Stimulated activated naive CD8-positive, alpha-beta T cell treated with anti-CD3 and anti-CD28 coated beads, Interleukin-15, Interleukin-2, amounts not matched to agents 100 ng/mL and 50 ng/mL, for 24 hours (primary cell): ENCODE measurements around the gene LRRC42.
"Not testable (repeated sequence)": the region's sequence is repeated elsewhere in the genome, so short reads cannot be mapped to it uniquely, and the experiment has no call there.

Experiments
- H3K27ac Mint-ChIP-seq: one replicate; pipeline ENCODE4 v1.8.0; 2021; ENCODE audit warnings: mild to moderate bottlenecking, mixed read lengths
- H3K27me3 Mint-ChIP-seq: one replicate; pipeline ENCODE4 v1.8.0; 2021; ENCODE audit warnings: mixed read lengths
- H3K36me3 Mint-ChIP-seq: one replicate; pipeline ENCODE4 v1.8.0; 2021; ENCODE audit warnings: low read depth, mixed read lengths
- H3K4me1 Mint-ChIP-seq: one replicate; pipeline ENCODE4 v1.8.0; 2021; ENCODE audit warnings: low read depth, mixed read lengths
- H3K4me3 Mint-ChIP-seq: one replicate; pipeline ENCODE4 v1.8.0; 2021; ENCODE audit warnings: mild to moderate bottlenecking, mixed read lengths
- H3K9me3 Mint-ChIP-seq: one replicate; pipeline ENCODE4 v1.8.0; 2021; ENCODE audit warnings: mixed read lengths

The LRRC42 gene

DNA sequence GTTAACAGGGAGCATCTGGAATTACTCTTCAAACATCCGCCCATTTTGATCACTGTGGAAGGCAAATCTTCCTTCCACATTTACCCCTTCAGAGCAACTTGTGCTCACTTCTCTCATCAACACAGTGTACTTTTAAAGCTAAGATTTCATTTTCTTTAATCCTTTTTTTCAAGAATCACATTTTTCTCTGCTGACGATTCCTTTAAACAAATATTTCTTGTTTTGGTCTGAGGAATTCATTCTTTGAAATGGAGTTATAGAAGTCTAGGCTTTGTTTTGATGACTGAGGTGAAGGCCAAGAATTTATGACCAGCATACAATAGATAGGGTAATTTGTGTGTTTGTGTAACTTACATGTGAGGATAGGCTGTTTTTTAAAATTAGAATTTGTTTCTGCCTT, 25.6 kb downstream of the LRRC42 start:
- Mint-ChIP-seq H3K4me3 (no peak overlapping the region), H3K36me3 (peaks cover 50% of the 10 kb centered on the region), H3K27me3 (no peaks in the 10 kb centered on the region), H3K27ac (no peak overlapping the region), H3K9me3 (no peaks in the 10 kb centered on the region), H3K4me1 (no peaks in the 10 kb centered on the region)

DNA sequence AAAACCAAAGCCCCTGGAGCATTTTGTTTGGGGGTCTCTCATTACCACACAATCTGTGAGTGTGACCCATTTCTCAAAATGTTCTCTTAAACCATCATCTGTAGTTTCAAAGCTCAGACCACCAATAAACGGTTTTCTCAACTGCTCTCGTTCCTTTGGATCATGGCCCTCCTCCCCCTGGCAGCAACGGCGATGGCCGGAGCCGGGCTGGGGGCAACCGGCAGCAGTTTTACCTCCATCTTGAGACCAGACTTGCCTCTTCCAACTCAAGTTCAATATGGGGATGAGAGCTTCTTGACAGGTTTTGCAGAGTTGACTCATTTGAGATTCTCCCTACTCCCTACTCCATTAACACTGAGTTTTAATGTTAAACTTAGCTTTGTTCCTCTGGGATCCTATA, 29.7 kb downstream of the LRRC42 start:
- no peaks in the 10 kb centered on the region for H3K4me1 Mint-ChIP-seq
- H3K4me3 Mint-ChIP-seq = no peak overlapping the region
- no peaks in the 10 kb centered on the region for H3K9me3 Mint-ChIP-seq
- no peaks in the 10 kb centered on the region for H3K27me3 Mint-ChIP-seq
- peaks cover 21% of the 10 kb centered on the region for H3K36me3 Mint-ChIP-seq
- H3K27ac Mint-ChIP-seq = no peak overlapping the region

DNA sequence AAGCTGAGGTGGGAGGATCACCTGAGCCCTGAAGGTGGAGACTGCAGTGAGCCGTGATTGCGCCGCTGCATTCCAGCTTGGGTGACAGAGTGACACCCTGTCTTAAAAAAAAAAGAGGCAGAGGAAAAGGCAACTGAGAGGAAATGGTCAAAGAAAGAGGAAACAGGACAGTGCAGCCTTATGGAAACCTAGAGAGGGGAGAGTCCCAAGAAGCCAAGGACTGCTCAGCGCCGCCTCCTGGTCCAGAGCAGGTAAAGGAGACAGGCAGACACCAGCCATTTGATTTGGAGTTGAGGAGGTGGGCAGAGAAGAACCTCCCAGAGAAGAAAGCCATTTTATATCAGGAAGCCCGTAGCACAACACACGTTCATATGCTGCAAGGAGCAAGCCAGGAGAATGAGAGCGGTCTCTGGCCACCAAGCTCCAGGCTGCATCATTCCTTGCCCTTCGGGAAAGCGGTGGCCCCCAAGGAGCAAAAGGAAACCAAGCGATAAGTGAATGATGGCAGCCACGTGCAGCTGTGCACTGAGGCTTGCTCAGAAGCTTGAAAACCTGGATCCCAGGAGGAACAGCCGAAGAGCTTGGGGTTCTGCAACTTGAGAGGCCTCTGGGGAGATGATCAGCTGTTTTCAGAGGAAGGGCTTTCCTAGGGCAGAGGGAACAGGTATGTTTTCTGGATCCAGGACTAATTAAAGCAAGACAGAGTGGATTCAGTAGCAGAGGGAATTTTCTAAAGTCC, 33.7 kb downstream of the LRRC42 start:
- Mint-ChIP-seq H3K27me3 (no peaks in the 10 kb centered on the region), H3K4me3 (no peak overlapping the region), H3K36me3 (peaks cover 5% of the 10 kb centered on the region), H3K4me1 (no peaks in the 10 kb centered on the region), H3K27ac (no peak overlapping the region), H3K9me3 (no peaks in the 10 kb centered on the region)

DNA sequence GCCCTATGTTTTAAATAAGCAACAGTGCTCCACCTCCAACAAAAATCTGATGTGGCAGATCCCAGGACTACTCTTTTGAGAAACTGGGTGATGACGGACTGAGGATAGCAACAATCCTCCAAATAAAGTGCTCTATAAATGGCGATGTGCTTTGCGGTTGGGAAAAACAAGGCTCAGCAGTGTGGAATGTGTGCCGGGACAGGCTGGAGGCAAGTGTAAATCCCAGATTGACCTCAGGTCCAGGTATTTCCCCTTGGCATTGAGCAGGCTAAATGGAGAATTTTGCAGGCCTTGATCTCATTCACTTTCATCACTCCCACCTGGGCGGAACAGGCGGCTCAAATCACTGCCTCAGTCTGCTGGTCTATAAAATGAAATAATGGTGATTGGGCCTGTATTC, 35.1 kb downstream of the LRRC42 start:
- no peak overlapping the region for H3K4me3 Mint-ChIP-seq
- no peaks in the 10 kb centered on the region for H3K27me3 Mint-ChIP-seq
- H3K27ac Mint-ChIP-seq = no peak overlapping the region
- H3K36me3 Mint-ChIP-seq = no peaks in the 10 kb centered on the region
- no peaks in the 10 kb centered on the region for H3K9me3 Mint-ChIP-seq
- H3K4me1 Mint-ChIP-seq = peaks cover 3% of the 10 kb centered on the region

DNA sequence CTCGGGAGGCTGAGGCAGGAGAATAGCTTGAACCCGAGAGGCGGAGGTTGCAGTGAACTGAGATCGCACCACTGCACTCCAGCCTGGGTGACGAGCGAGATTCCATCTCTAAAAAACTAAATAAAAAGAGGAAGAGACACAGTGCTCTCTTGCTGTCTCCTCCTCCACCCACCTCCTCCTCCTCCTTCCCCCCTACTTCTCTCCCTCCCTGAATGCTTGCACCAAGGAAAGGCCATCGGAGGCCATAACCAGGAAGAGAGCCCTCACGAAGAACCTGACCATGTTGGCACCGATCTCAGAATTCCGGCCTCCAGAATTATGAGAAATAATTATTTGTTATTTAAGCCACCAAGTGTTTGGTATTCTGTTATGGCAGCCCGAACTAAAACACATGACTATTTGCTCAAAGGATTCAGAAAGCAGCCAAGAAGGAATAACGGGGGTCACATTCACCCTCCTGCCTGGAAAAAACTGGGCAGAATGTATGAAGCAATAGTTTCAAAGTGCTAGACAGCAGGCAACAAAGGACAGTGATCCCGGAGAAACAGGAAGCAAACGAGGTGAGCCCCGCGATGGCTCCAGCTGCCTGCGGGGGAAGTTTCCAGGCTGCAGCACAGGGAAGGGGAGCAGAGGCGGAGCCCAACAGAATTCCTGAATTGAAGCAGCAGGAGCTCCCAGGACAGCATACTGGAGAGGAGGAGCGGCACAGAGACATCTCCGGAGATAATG, 36.0 kb downstream of the LRRC42 start:
- H3K36me3 Mint-ChIP-seq = no peaks in the 10 kb centered on the region
- H3K4me3 Mint-ChIP-seq = no peak overlapping the region
- H3K9me3 Mint-ChIP-seq = no peaks in the 10 kb centered on the region
- no peak overlapping the region for H3K27ac Mint-ChIP-seq
- no peaks in the 10 kb centered on the region for H3K27me3 Mint-ChIP-seq
- H3K4me1 Mint-ChIP-seq = peaks cover 3% of the 10 kb centered on the region

DNA sequence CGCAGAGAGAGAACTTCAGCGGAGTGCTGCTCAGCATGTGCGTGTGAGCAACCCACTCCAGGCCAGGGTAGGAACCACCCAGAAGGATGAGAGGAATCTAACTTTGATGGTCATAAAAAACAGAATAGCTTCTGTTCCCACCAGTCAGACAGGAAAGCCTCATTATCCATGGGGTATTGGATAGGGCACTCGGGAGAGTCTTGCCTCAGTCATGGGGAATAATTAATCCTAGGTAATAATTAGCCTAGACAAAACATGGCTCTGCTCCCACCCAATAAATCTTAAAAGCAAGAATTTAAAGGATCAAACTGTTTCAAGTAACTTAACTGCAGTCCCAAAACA, 36.6 kb downstream of the LRRC42 start:
- Mint-ChIP-seq H3K9me3 (no peaks in the 10 kb centered on the region), H3K27me3 (no peaks in the 10 kb centered on the region), H3K4me3 (no peak overlapping the region), H3K4me1 (peaks cover 4% of the 10 kb centered on the region), H3K27ac (no peak overlapping the region), H3K36me3 (no peaks in the 10 kb centered on the region)

DNA sequence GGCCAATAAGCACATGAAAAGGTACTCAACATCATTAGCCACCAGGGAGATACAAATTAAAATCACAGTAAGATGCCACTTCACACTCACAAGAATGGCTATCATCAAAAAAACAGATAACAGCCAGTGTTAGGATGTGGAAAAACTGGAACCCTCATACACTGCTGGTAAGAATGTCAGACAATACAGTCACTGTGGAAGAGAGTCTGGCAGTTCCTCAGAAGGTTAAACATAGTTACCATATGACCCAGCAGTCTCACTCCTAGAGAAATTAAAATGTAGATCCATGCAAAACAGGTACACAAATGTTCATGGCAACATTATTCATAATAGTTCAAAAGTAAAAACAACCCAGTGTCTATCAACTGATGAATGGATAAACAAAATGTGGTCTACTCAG, 38.6 kb downstream of the LRRC42 start:
- no peaks in the 10 kb centered on the region for H3K27me3 Mint-ChIP-seq
- H3K27ac Mint-ChIP-seq = no peak overlapping the region
- H3K36me3 Mint-ChIP-seq = no peaks in the 10 kb centered on the region
- H3K4me1 Mint-ChIP-seq = peaks cover 8% of the 10 kb centered on the region
- no peaks in the 10 kb centered on the region for H3K9me3 Mint-ChIP-seq
- H3K4me3 Mint-ChIP-seq = no peak overlapping the region

DNA sequence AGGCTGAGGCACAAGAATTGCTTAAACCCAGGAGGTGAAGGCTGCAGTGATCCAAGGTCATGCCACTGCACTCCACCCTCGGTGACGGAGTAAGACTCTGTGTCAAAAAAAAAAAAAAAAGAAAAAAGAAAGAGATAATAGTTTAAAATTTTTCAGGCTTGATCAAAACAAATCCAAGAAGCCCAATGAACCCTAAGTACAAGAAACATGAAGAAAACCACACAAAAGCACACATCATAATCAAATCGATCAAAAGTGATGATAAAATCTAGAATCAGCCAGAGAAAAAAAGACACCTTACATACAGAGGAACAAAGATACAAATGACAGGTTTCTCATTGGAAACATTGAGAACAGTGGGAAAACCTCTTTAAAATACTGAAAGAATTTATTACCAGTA, 40.3 kb downstream of the LRRC42 start:
- Mint-ChIP-seq H3K4me1 (peaks cover 8% of the 10 kb centered on the region), H3K4me3 (no peak overlapping the region), H3K27ac (no peak overlapping the region), H3K27me3 (no peaks in the 10 kb centered on the region), H3K36me3 (no peaks in the 10 kb centered on the region), H3K9me3 (no peaks in the 10 kb centered on the region)

DNA sequence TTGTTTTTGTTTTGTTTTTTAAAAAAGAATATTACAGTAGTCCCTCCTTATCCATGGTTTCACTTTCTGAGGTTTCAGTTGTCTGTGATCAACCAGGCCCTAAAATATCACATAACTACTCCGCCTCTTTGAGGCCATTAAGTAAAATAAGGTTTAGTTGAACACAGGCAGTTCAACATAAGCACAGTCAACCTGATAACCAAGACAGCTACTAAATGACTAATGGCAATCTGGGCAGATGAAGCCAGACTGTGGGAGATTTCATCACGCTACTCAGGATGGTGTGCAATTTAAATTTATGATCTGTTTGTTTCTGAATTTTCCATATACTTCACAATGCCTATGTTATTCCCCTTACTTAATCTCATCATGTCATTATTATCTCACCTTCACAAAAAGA, 41.7 kb downstream of the LRRC42 start:
- Mint-ChIP-seq H3K27ac (no peak overlapping the region), H3K9me3 (no peaks in the 10 kb centered on the region), H3K4me3 (no peak overlapping the region), H3K27me3 (no peaks in the 10 kb centered on the region), H3K36me3 (no peaks in the 10 kb centered on the region), H3K4me1 (peaks cover 8% of the 10 kb centered on the region)

DNA sequence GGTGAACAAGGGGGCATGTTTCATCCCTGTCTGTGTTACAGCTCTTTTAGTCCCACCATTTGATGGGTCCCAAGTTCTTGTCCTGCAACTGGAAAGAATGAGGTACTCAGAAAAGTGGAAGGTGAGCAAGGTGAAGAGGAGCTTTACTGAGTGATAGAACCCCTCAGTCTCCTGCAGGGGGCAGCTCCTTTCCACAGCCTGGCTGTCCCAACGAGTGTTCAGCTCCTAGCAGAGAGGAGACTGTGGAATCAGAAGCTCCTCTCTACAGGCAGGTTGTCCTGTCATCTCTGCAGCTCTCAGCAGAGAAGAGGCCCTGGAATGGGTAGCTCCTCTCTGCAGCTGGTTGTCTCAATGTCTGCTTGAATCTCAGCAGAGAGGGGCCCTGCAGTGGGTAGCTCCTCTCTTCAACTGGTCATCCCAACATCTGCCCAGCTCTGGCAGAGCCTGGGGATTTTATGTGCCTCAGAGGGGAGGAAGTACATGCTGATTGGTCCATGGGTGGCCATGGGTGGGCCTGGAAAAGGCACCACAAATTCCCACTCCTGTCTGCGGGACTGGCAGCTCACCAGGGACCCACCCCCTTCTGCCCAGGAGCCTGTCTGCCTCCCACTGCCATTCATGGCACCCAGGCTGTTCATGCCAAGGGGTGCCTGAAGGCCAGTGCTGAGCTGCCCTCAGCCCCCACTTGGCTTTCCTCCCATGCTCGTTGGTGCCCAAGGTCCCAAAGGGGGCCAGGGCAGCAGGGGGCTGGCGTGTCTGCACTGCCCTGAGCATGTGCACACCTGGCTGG, 46.1 kb downstream of the LRRC42 start:
- Mint-ChIP-seq H3K9me3 (no peaks in the 10 kb centered on the region), H3K4me3 (no peak overlapping the region), H3K27me3 (no peaks in the 10 kb centered on the region), H3K4me1 (peaks cover 5% of the 10 kb centered on the region), H3K36me3 (no peaks in the 10 kb centered on the region), H3K27ac (no peak overlapping the region)

DNA sequence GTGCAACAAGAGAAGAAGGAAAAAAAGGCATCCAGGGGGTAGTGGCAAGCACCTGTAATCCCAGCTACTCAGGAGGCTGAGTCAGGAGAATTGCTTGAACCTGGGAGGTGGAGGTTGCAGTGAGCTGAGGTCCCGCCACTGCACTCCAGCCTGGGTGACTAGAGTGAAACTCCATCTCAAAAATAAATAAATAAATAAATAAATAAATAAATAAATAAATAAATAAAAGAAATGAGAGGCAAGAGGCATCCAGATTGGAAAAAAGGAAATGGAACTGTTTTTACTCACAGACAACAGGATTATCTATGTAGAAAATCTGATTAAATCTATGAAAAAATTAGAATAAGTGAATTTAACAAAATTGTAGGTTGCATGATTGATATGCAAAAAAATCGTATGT, 48.4 kb downstream of the LRRC42 start:
- not testable (repeated sequence) for H3K27me3 Mint-ChIP-seq, H3K27ac Mint-ChIP-seq, H3K9me3 Mint-ChIP-seq, H3K4me3 Mint-ChIP-seq, H3K4me1 Mint-ChIP-seq, H3K36me3 Mint-ChIP-seq

DNA sequence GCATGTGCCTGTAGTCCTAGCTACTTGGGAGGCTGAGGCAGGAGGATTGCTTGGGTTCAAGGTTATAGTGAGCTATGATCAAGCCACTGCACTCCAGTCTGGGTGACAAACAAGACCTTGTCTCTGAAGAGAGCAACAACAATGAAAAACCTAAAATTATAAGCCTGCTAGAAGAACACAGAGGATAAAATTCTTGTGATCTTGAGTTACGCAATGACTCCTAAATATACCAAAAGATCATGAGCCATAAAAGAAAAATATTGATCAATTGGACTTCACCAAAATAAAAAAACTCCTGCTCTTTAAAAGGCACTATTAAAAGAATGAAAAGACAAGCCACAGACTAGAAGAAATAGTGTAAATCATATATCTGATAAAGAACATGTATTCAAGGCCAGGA, 49.5 kb downstream of the LRRC42 start:
- Mint-ChIP-seq H3K4me1 (no peaks in the 10 kb centered on the region), H3K27me3 (no peaks in the 10 kb centered on the region), H3K36me3 (no peaks in the 10 kb centered on the region), H3K27ac (no peak overlapping the region), H3K4me3 (no peak overlapping the region), H3K9me3 (no peaks in the 10 kb centered on the region)

DNA sequence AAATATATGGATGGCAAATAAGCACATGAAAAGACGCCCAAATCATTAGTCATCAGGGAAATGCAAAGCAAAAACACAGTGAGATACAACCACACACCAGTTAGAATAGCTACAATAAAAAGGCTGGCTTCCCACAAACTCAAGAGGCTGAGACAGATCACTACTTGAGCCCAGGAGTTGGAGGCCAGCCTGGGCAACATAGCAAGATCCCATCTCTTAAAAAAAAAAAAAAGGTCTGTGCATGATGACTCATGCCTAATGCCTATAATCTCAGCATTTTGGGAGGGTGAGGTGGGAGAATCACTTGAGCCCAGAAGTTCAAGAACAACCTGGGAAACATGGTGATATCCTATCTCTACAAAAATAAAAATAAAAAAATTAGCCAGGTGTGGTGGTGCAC, 52.1 kb downstream of the LRRC42 start:
- no peaks in the 10 kb centered on the region for H3K4me1 Mint-ChIP-seq
- no peaks in the 10 kb centered on the region for H3K27me3 Mint-ChIP-seq
- no peak overlapping the region for H3K27ac Mint-ChIP-seq
- H3K36me3 Mint-ChIP-seq = no peaks in the 10 kb centered on the region
- H3K9me3 Mint-ChIP-seq = no peaks in the 10 kb centered on the region
- no peak overlapping the region for H3K4me3 Mint-ChIP-seq

DNA sequence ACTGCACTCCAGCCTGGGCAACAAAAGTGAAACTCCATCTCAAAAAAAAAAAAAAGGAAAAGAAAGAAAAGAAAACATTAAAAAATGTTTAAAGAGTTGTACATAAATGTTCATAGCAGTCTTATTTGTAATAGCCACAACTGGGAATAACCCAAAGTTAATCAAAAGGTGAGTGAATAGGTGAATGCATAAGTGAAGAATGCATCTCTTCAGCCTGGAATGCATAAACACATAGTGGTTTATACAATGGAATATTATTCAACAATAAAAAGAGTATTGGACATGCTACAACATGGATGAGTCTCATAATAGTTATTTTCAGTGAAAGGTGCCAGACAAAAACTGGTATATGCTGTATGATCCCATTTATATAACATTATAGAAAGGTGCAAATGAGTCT, 53.8 kb downstream of the LRRC42 start:
- Mint-ChIP-seq H3K4me3 (no peak overlapping the region), H3K4me1 (no peaks in the 10 kb centered on the region), H3K9me3 (no peaks in the 10 kb centered on the region), H3K27ac (no peak overlapping the region), H3K36me3 (no peaks in the 10 kb centered on the region), H3K27me3 (no peaks in the 10 kb centered on the region)

DNA sequence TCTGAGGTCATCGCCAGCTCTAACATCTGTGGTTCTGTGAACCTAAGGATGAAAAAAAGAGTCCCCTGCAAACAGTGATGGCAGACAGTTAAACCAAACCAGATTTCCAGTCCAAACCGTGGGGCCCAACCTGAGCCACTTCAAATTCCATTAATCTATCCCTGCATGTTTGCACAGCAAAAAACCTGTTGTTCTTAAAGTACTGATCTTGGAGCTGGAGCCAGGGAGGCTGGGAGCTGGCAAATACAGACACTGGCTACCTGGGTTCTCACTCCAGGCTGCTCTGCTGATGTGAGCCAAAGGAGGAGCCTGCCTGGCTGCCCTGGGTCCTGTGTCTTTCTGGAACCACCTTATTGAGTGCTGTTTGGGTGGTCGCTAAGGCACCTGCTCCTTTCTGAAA, 55.4 kb downstream of the LRRC42 start:
- Mint-ChIP-seq H3K36me3 (no peaks in the 10 kb centered on the region), H3K4me3 (no peak overlapping the region), H3K4me1 (no peaks in the 10 kb centered on the region), H3K27ac (no peak overlapping the region), H3K27me3 (no peaks in the 10 kb centered on the region), H3K9me3 (no peaks in the 10 kb centered on the region)
